ENCODE measurements around the gene AKAP13.

AKAP13 gene

DNA sequence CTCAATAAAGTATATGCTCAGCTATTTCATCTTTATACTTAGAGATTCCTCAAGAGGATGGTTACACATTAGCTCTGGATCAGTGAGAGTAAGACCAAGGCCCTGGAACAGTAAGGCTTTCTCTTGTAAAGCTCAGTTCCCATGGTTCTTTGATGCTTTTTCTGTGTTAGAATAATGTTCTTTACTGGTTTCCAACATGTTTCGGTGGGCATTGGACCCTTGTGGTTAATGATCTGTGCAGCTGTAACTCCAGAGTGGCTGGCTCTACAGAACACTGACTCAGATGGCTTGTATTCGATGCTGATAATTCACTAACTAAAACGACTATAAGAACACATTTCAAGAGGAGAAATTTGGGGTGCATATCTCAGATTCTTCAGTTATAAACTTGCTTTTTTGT, 114.7 kb downstream of the AKAP13 start:
- Histone ChIP-seq H3K9me3 (no peaks in the 10 kb centered on the region), H3K36me3 (no peaks in the 10 kb centered on the region), H3K27me3 (no peaks in the 10 kb centered on the region), H3K4me1 (ENCODE audit: control insufficient read depth in 1 of 2, insufficient read depth in 1 of 2, low read depth in 1 of 2, low read length in 1 of 2) (peaks cover 31 to 32% of the 10 kb centered on the region in 2 experiments), H3K4me3 (ENCODE audit: low read depth in 1 of 2, low read length in 1 of 2) (no peak overlapping the region), H3K27ac (no peak overlapping the region)
- TF ChIP-seq, protein P1, sequence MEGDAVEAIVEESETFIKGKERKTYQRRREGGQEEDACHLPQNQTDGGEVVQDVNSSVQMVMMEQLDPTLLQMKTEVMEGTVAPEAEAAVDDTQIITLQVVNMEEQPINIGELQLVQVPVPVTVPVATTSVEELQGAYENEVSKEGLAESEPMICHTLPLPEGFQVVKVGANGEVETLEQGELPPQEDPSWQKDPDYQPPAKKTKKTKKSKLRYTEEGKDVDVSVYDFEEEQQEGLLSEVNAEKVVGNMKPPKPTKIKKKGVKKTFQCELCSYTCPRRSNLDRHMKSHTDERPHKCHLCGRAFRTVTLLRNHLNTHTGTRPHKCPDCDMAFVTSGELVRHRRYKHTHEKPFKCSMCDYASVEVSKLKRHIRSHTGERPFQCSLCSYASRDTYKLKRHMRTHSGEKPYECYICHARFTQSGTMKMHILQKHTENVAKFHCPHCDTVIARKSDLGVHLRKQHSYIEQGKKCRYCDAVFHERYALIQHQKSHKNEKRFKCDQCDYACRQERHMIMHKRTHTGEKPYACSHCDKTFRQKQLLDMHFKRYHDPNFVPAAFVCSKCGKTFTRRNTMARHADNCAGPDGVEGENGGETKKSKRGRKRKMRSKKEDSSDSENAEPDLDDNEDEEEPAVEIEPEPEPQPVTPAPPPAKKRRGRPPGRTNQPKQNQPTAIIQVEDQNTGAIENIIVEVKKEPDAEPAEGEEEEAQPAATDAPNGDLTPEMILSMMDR (IDR thresholded peaks at IDR 0.05): no peak

DNA sequence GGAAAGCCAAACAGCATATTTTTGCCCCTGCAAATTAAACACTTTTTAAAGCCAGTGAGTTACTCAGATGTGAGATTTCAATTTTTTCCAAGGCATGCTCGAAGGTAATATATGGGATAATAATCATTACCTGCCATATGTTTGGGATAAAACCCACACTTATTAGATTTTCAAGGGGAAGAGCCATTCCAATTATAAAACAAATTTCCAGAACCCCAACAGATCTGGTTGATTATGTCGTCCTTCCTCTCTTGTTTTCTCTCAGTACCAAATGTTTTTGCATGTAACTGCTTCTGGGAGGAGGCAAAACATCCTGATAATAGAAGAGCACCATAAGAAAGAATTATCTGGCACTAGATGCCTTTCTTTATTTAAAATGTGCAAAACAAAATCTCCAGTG, 115.1 kb downstream of the AKAP13 start:
- no peak overlapping the region for H3K27ac ChIP-seq
- H3K36me3 ChIP-seq: no peaks in the 10 kb centered on the region
- peaks cover 27% of the 10 kb centered on the region in 2 experiments for H3K4me1 ChIP-seq (ENCODE audit: control insufficient read depth in 1 of 2, insufficient read depth in 1 of 2, low read depth in 1 of 2, low read length in 1 of 2)
- H3K4me3 ChIP-seq (ENCODE audit: low read depth in 1 of 2, low read length in 1 of 2): no peak overlapping the region
- H3K27me3 ChIP-seq: no peaks in the 10 kb centered on the region
- H3K9me3 ChIP-seq: no peaks in the 10 kb centered on the region
- TF ChIP-seq, protein P1 (IDR thresholded peaks at IDR 0.05): no peak

DNA sequence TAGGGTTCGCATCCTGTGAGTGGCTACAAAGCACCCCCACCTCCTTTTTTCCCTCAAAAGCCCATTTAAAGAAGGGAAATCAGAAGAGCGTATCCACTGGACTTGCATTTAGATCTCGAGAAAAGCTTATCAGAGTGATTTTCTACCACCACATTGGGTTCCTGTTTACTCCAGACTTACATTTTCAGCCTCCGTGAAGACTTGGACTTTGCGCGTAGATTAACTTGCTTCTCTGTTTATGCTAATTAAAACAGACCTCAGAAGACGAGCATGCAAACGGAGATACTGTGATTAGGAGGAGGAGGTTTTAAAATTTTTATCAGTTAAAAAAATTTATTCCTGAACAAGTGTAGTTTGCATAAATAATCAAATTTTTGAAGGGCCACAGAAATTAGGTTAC, 115.7 kb downstream of the AKAP13 start:
- no peak overlapping the region for H3K27ac ChIP-seq
- H3K4me3 ChIP-seq (ENCODE audit: low read depth in 1 of 2, low read length in 1 of 2): no peak overlapping the region
- H3K27me3 ChIP-seq: no peaks in the 10 kb centered on the region
- H3K4me1 ChIP-seq (ENCODE audit: control insufficient read depth in 1 of 2, insufficient read depth in 1 of 2, low read depth in 1 of 2, low read length in 1 of 2): peaks cover 21% of the 10 kb centered on the region in 2 experiments
- H3K9me3 ChIP-seq: no peaks in the 10 kb centered on the region
- TF ChIP-seq, protein P1 (IDR thresholded peaks at IDR 0.05): no peak
- no peaks in the 10 kb centered on the region for H3K36me3 ChIP-seq

DNA sequence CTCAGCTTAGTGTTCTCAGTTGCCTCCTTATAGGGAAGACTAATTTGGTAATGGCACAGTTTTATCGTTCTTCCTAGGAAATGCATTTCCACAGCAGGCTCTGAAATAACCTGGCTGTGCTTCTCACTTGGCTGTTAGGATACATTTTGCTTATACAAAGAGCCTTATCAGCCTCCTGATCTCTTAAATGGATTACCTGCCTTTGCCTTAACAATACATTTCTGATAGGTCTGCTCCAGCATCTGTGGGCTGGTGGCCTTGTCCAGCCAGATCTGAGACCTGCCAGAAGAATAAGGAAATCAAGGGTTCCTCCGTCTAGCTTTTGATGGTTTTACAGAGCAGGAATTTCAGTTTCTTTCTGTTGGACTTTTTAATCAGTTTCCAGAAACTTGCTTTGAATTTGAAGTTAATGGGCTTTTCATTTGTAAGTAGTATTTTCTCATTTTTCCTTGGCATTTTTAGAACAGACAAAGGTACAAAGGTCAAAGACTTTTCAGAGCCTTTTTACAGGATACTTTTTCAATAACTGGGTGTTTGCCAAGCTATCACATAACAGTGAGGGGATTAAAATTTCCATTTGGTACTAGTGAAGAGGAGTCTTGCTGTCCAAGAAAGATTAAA, 116.3 kb downstream of the AKAP13 start:
- TF ChIP-seq, protein P1 (IDR thresholded peaks at IDR 0.05): no peak
- H3K9me3 ChIP-seq: no peaks in the 10 kb centered on the region
- H3K4me3 ChIP-seq (ENCODE audit: low read depth in 1 of 2, low read length in 1 of 2): no peak overlapping the region
- peaks cover 17% of the 10 kb centered on the region in 2 experiments for H3K4me1 ChIP-seq (ENCODE audit: control insufficient read depth in 1 of 2, insufficient read depth in 1 of 2, low read depth in 1 of 2, low read length in 1 of 2)
- H3K27ac ChIP-seq: no peak overlapping the region
- no peaks in the 10 kb centered on the region for H3K27me3 ChIP-seq
- H3K36me3 ChIP-seq: no peaks in the 10 kb centered on the region

DNA sequence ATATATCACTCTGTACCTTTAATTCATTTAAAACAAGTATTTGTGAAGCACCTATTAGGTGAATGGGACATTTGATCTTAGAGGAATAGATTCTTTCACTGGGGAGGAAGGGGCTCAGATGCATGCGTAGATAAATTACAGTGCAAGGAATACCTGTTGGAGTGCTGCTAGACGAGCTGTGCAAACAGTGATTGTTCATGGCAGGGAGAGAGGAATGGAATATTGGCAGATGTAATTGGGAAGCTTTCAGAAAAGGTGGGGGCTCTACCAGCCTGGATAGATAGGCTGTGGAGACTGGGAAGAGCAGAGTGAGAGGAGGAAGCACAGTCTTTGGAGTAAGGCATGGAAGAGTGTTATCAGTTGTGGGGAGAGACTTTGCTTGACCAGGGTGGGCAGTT, 116.8 kb downstream of the AKAP13 start:
- Histone ChIP-seq H3K9me3 (no peaks in the 10 kb centered on the region), H3K27ac (no peak overlapping the region), H3K27me3 (no peaks in the 10 kb centered on the region), H3K36me3 (no peaks in the 10 kb centered on the region), H3K4me1 (ENCODE audit: control insufficient read depth in 1 of 2, insufficient read depth in 1 of 2, low read depth in 1 of 2, low read length in 1 of 2) (peaks cover 11 to 12% of the 10 kb centered on the region in 2 experiments), H3K4me3 (ENCODE audit: low read depth in 1 of 2, low read length in 1 of 2) (no peak overlapping the region)
- TF ChIP-seq, protein P1 (IDR thresholded peaks at IDR 0.05): no peak
